Fibroblast of peridontal ligament (primary cell): ENCODE data around the gene BOLL.
"Not testable (repeated sequence)": the region's sequence is repeated elsewhere in the genome, so short reads cannot be mapped to it uniquely, and the experiment has no call there.

Source experiments
- DNase-seq: peaks from one replicate; pipeline ENCODE4 v3.0.0-alpha.2; 2010; ENCODE audit errors: extremely low read depth

BOLL gene, protein sequence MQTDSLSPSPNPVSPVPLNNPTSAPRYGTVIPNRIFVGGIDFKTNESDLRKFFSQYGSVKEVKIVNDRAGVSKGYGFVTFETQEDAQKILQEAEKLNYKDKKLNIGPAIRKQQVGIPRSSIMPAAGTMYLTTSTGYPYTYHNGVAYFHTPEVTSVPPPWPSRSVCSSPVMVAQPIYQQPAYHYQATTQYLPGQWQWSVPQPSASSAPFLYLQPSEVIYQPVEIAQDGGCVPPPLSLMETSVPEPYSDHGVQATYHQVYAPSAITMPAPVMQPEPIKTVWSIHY

DNA sequence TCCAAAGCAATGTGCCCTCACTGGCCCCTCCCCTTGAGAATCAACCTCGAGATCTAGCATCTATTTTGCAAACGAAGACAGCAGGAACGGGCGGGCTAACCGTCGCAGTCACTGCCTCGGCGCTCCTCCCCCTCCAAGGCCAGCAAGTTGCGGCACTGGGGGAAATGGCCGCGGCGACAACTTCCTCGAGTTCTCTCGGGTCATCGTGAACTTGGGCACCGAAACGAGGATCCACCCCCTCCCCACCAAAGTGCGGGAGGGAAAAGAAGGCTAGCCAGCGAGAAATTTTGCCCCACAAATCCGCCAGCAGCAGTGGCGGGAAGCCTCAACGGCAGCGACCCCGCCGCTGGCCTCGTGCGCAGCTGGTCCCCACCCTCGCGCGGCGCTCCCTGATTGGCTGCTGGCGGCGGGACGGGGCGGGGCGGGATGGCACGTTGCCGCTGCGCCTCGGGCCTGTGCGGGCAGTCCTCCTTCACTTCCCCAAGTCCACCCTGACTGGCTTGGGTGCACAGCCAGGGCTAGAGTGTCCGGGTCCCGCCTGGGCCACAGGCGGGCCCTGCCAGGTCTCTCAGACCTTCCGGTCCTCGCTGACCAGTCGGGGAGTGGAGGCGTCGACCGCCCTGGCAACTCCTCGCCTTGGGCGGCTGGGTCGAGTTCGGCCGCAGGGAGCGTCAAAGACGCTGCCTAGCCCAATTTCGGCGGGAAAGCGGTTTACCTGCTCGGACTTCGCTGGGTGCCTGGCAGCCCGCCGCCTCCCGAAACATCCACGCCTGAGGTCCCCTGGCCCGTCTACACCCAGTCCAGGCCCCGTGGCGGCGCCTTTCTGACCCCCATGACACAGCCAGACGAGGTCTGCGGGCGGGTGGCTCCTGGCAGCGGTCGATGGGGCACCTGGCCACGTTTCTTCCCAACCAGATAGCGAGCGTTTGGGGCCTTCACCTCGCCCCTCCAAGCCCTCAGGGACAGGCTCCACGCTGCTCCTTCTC, at the start of gene BOLL:
TSS of gene BOLL (minus strand) at position 364 of the 986 bp plus-strand sequence. CDS start 3,469 bp downstream, outside the sequence.
- no peak for DNase-seq

DNA sequence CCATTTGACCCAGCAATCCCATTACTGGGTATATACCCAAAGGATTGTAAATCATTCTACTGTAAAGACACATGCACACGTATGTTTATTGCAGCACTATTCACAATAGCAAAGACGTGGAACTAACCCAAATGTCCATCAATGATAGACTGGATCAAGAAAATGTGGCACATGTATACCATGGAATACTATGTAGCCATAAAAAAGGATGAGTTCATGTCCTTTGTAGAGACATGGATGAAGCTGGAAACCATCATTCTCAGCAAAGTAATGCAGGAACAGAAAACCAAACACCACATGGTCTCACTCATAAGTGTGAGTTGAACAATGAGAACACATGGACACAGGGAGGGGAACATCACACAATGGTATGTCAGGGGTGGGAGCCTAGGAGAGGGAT, 49.7 kb upstream of the BOLL start:
- DNase-seq: not testable (repeated sequence)

DNA sequence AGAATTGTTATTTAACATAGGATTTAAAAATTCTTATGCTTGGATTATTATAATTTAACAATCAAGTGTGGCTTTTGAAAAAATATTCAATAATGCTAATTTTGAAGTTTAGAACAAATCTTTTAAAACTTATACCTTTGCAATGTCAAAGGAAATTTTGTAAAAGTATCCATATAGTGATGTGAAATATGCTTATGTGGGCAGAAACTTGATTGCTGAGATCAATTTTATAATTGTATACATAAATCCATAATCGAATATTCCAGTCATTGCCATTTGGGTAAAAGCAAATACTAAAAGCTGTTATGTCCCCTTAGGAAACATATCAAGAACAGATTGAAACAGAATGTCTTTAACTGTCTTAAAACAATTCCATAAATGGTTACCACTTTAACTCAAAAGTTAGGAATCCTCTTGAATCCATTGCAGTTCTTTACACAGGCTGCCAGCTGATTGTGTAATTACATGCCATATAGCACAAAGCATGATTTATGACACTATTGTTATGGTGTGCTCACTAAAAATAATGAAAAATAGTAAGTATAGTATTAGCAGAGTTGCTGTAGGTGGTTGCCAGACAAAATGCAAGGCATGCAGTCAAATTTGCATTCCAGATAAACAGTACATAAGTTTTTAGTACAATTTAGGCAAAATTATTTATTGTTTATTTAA, 43.5 kb upstream of the BOLL start:
- peak; percentile 47 for DNase-seq

DNA sequence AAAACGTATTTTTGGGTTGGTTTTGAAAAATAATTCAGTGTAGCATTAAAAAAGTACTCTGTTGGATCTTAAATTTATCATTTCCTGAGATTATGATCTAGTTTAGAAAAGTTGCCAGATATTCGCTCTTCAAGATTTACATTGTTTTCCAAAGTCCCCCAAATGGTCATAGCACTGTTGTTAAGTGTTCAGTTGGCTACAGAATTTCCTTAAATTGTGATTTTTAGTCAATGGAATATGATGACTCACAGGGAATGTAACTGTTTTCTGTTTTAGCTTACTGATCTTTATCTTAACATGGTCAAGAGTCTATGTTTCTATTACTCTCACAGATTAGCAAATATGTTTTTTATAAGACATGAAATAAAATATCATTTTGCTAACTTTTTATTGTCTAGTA, 42.5 kb upstream of the BOLL start:
- DNase-seq: no peak

DNA sequence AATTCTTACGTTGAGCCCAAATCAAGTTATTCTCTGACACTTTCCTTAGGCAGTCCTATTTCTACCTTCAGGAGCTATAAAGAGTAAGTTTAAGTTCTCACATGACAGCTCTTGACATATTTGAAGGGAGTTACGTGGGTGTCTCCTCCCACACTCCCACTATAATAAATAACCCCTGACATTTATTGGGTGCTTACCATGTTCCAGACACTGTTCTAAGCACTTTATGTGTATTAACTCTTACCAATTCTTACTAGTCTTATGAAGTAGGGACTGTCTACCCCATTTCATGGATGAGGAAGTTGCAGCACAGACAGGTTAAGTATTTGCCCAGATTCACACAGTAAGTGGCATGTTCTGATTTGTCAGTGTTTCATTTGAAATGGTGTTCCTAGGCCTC, 37.2 kb upstream of the BOLL start:
- no peak for DNase-seq

DNA sequence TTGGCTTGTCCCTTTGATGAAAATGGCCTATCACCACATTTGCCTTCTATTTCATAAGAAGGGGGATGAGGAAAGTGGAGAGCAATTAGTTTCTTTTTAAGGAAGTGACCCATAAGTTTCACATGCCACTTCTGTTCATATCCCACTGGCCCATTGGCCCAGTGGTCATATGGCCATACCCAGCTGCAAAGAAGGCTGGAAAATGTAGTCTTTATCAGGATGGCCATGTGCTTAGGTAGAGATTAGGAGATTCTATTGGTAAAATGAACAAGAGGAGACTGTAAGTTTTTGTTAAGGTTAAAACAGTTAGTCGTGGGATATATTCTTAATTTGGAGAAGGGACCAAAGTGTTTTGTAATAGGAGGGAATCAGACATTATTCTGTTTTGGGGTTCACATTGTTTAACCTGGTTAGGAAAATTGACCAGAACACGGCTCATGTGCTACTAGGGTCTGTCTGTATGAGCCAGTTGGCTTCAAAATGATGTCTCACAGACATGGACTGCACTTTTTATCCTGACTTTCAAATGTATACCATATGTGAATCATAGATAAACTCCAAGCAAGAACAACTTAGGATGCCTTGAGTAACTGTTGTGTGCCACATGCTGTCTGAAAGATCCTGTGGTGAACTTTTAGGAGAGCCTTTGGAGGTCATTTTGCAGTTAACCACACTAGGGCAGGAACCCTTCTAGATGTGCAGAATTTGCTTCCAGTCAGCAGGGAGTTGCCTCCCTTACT, 36.6 kb upstream of the BOLL start:
- DNase-seq: no peak

DNA sequence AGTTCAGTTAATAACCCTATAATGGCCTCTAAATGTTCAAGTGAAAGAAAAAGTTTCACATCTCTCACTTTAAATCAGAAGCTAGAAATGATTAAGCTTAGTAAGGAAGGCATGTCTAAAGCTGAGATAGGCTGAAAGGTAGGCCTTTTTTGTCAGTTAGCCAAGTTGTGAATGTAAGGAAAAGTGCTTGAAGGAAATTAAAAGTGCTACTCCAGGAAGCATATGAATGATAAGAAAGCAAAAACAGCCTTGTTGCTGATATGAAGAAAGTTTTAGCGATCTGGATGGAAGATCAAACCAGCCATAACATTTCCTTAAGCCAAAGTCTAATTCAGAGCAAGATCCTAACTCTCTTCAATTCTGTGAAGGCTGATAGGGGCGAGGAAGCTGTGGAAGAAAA, 29.4 kb upstream of the BOLL start:
- DNase-seq: no peak

DNA sequence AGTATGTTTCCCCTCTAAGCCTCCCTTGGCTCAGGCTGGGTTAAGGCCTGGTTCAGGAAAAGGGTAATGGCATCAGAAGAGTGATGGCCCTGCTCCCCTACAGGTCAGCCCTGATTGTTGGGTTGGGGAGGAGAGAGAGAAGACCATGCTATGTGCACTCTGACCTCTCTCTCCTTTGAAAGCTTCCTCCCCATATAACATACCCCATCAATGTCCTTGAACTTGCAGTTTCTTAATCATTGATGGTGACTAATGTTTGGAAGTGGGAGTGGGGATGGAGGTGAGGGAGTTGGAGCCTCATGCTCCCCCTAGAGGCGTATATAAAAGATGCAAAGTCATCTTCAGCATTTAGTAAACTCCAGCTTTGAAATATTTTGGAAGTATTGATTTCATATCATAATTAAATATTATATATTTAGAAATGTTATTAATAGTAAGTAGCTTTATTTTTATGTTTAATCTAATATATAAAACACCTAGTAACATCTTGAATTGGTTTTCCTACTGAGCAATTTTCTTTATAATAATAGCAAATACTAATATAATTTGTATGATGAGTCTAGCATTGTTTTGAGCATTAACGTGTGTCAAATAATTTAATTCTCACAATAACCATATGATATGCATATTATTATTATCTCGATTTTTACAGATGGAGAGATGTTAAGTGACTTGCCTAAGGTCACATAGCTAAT, 28.1 kb upstream of the BOLL start:
- DNase-seq: peak; percentile 41

DNA sequence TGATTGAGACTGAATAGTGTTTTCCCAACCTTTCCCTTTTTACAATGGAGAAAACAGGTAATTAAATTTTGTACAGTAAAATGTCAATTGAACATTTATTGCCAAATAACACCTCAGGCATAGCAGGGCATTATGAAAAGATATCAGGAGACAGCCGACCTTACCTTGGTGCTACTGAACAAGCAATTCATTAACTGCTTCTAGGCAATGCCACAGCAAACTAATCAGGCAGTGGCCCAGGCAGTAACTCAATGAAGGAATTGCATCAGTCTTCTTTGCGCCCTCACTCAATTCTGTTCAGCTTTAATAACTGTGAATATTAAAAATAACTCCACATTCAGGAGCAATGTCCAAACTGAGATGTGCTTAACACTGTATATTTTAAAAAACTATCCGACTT, 25.4 kb upstream of the BOLL start:
- DNase-seq: no peak

DNA sequence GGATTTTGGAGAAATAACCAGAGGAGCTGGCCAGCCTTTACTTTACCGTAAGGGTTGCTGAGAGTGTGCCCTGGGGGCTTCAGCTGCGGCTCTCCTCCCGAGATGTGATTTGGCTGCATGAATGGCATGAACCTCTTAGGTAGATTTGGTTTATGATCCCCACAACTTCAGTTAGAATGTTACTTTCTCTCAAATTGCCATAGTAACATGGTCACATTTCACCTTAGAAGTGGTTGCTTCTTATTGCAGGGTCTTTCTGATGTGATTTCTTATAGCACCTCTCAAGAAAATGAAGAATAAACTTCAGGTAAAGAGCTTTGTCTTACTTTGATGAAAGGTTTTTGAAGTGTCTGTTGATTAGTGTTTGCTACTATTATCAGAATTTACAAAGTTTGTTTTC, 24.9 kb upstream of the BOLL start:
- no peak for DNase-seq

DNA sequence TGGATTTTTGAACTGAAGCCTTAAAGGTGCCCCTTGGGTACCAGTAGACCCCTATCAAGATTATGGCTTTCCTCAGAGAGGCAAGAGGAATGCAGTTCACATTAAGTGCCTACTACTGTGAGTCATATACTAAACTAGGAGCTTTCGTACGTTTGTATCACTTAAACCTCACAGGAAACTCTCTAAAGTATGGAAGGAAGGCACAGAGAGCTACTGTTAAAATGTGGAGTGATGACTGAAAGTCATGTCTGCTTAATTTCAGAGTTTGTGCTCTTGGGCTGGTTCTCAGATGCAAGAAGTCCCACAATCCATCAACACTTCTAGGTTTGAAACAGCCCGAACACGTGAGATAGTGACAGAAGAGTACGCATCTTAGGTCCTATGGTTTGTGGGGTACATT, 23.9 kb upstream of the BOLL start:
- DNase-seq: no peak

DNA sequence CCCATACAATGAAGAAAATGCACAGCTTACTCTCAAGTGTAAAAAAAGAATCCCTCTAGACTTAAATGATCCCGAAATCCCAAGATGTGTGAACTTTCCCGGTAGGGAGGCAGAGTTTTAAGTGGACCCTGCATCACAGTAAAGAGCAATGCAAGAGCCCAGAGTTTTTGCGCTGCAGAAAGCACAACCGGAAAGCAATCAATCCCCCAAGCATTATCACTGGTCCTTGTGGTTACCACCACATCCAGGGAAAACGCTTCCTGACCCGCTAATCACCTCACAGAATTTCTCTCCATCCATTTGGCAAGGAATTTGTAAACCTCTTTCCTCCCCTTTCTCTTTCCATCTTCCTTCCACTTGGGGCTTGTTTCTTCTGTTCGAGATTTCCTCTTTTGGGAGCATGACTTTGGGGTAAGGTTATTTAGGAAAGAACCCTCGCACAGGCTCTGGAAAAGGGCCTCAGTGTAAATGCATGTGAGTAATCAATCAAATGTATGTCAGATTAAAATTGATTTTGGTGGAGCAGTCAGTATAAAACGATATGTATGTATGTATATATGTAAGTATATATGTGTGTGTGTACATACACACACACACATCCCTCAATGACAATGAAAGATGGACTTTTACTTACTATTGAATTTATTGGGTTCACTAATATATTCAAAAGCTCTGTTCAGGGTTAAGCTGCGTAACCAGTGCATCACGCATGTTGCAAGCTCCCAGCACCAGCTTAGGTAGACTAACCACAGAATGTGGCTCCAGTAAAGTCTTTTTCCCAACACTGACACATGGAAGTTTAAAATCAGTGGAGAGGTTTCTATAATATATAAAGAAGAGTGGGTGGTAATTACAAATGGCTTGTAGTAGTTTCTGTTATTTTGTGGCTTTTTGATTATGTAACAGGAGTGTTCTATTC, 20.9 kb upstream of the BOLL start:
- no peak for DNase-seq

DNA sequence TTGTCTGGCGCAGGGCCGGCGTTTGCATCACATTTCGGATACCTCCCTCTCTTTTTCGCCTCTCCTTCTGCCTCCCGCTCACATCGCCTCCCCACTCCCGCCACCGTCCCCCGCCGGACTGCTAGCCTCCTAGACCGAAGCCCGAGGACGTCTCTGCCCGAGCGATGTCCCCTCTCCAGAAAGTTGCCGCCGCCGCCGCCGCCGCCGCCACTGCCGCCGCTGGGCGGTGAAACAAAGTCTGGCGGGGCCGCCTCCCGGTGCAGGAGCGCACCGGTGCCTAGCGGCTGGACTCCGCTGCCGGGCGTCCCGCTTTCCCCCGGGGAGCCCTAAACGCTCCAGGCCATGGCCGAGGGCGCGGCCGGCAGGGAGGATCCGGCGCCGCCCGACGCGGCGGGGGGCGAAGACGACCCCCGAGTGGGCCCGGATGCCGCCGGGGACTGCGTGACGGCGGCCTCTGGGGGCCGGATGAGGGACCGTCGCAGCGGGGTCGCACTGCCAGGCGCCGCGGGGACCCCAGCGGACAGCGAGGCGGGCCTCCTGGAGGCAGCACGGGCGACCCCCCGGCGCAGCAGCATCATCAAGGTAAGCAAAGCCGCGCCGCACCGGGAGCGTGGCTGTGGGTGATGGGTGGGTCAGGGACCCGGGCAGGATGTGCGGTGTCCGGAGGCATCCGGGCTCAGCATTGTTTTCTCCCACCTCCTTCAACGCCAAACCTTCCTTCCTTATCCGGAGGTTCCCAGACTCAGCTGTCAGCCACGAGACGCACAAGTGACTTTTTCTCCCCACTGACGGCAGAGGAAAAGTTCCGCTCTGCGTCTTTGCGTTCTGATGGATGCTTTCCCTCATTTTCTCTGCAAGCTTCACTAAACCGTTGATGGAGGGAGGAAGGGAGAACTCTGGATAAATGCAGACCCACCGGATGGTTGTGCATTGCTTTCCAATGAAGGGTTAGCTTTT, 19.9 kb upstream of the BOLL start:
- DNase-seq: no peak

DNA sequence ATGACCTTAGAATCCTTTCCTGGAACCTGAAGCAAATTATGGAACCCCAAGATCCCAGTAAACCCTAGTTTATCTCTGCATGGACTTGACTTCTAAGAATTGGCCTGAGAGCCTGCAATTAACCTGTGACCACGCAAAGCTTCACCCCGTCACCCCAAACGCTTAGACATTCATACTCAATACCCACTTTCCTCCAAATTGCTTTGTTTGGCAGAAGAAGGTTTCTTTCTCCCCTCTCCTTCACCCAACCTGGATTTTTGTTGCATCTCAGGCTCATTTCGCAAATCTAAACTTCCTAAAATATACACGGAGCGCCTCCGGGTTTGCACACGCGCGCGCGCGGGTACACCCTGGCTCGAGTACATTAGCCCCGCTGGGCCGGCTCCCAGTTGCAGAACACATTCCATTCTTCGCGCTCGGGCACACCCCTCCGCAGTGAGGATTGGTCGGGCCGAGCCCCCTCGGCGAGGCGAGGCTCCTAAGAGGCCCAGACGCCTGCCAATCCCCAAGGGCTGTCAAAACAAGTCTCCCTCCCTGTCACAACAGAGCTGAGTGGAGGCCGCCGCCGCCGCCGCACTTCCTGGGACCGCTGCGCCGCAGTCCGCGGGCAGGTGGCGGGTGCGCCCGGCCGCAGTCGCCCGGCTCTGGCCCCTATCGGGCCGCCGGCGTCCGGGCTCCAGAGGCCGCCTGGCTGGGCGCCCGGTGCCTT, 19.1 kb upstream of the BOLL start, which contains the start of gene PLCL1:
TSS of gene PLCL1 (plus strand) at position 545 of the 709 bp plus-strand sequence.
- peak; percentile 78 for DNase-seq

DNA sequence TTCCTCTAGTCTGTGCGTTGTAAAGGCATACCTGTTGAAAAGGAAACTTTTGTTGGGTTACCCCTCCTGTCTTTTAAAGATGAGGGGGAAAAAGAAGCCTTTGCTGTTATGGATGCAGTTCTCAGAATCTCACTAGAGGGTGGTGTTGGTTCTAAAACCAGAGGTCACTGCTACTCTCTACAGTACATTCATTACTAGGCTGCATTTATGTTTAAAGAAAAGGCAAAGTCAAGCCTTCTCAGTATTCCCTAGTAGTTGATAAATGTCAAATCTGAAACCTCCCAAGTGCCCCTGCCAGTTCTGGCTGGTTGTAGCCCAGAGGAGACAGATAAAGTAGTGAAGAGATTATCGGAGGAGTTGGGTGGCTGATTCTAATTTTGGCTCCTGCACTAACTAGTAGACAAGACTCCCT, 17.9 kb upstream of the BOLL start:
- peak; percentile 78 for DNase-seq

DNA sequence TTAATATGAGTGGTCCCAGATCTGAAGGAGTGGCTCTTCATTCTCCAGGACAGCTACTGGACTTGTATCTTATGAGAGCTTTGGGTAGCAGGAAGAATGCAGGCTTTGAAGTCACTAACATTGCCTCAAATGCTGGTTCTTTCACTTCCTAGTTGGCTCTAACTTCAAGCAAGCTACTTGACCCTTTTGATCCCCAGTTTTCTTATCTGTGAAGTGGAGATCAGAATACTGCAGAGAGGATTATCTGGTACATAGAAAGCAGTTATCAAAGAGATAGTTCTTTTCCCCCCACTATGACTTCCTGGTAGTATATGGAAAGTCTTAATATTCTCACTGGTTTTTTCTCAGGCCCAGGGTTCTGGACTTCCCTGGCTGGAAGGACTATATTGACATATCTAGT, 15.9 kb upstream of the BOLL start:
- no peak for DNase-seq

DNA sequence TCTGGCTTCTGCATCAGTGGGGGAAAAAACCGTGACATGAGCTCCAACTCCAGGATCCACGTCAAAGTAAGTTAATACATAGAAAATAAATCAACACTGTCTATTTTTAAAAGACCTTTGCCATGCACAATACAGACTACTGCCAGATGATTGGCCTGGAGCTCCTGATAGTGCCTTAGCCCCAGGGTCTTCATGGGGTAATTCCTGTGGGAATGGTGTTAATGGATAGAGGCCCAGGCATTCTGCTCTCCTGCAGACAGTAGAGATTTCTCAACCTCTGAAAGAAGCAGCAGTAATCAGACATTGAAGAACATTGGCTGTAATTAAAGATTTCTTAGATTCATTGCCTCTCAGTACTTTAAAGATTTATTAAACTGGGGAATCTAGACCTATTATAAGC, 15.0 kb upstream of the BOLL start:
- no peak for DNase-seq

DNA sequence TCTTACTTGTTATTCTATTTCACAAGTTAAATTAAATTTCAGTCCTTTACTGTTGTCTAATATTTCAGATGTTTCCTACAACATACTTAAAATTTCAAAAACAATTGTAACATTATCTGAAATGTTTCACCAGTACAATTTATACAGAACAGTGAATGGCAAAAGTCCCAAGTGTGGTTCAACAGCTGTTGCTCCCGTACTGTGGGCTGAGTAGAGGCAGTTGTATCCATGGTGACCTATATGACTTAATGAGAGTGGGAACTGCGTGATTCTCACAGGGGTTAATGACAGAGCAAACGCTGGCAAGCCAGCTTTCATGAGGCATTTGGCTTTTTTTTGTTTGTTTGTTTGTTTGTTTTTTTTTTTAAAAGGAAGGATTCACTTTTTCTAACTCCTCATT, 13.9 kb upstream of the BOLL start:
- DNase-seq: no peak
